ENCODE results near the gene PPP6R3. TPM values are rescaled to one million over a fixed set of nuclear protein-coding genes. Genes with fewer than 3 reads are reported as not detected.
"Not testable (repeated sequence)": the region's sequence is repeated elsewhere in the genome, so short reads cannot be mapped to it uniquely, and the experiment has no call there.

Gene PPP6R3
- total RNA-seq, 1 donor: 119 TPM

GRCh38 chr11:68425866-68426380 lies 34.6 kb upstream of the PPP6R3 start:
- no peak overlapping the region for H3K4me3 ChIP-seq (ENCODE audit: low read depth, low read length)
- TF ChIP-seq CTCF (IDR thresholded peaks at IDR 0.05; ENCODE audit: insufficient read depth, low read length): no peak
- no peak for DNase-seq (ENCODE audit: low read depth)

GRCh38 chr11:68429661-68430060 lies 30.9 kb upstream of the PPP6R3 start:
- no peak overlapping the region for H3K4me3 ChIP-seq (ENCODE audit: low read depth, low read length)
- DNase-seq (ENCODE audit: low read depth): no peak
- no peak for TF ChIP-seq CTCF (IDR thresholded peaks at IDR 0.05; ENCODE audit: insufficient read depth, low read length)

GRCh38 chr11:68430384-68430783 lies 30.2 kb upstream of the PPP6R3 start:
- no peak for TF ChIP-seq CTCF (IDR thresholded peaks at IDR 0.05; ENCODE audit: insufficient read depth, low read length)
- no peak overlapping the region for H3K4me3 ChIP-seq (ENCODE audit: low read depth, low read length)
- no peak for DNase-seq (ENCODE audit: low read depth)

- H3K4me3 ChIP-seq (ENCODE audit: low read depth, low read length): no peak overlapping the region
- TF ChIP-seq CTCF (IDR thresholded peaks at IDR 0.05; ENCODE audit: insufficient read depth, low read length): no peak
- no peak for DNase-seq (ENCODE audit: low read depth)
These were observed 29.8 kb upstream of the PPP6R3 start for GRCh38 chr11:68430801-68431200.

- H3K4me3 ChIP-seq (ENCODE audit: low read depth, low read length): no peak overlapping the region
- TF ChIP-seq CTCF (IDR thresholded peaks at IDR 0.05; ENCODE audit: insufficient read depth, low read length): no peak
- no peak for DNase-seq (ENCODE audit: low read depth)
These were observed 28.4 kb upstream of the PPP6R3 start for GRCh38 chr11:68431984-68432645.

GRCh38 chr11:68432874-68433273 lies 27.7 kb upstream of the PPP6R3 start:
- no peak for TF ChIP-seq CTCF (IDR thresholded peaks at IDR 0.05; ENCODE audit: insufficient read depth, low read length)
- H3K4me3 ChIP-seq (ENCODE audit: low read depth, low read length): no peak overlapping the region
- DNase-seq (ENCODE audit: low read depth): no peak

GRCh38 chr11:68433541-68433940 lies 27.0 kb upstream of the PPP6R3 start:
- DNase-seq (ENCODE audit: low read depth): no peak
- no peak overlapping the region for H3K4me3 ChIP-seq (ENCODE audit: low read depth, low read length)
- TF ChIP-seq CTCF (IDR thresholded peaks at IDR 0.05; ENCODE audit: insufficient read depth, low read length): no peak

- H3K4me3 ChIP-seq (ENCODE audit: low read depth, low read length); DNase-seq (ENCODE audit: low read depth): not testable (repeated sequence)
These were observed 26.4 kb upstream of the PPP6R3 start for GRCh38 chr11:68434159-68434558.

Data from fibroblast of the aortic adventitia (primary cell).